Ishikawa (cell line): ENCODE measurements around the gene FOXJ3.

Source experiments
- CEBPB ChIP-seq: IDR thresholded peaks from 2 replicates; pipeline ENCODE4 v1.6.1; 2012
- CREB1 ChIP-seq: IDR thresholded peaks from 2 replicates; pipeline ENCODE4 v1.6.1; 2012; ENCODE audit warnings: low read depth
- EGR1 ChIP-seq: IDR thresholded peaks from 2 replicates; pipeline ENCODE4 v1.6.1; 2012
- EP300 ChIP-seq: IDR thresholded peaks from 2 replicates; pipeline ENCODE4 v1.6.1; 2012; ENCODE audit warnings: borderline replicate concordance
- FOXM1 ChIP-seq: IDR thresholded peaks from 2 replicates; pipeline ENCODE4 v1.6.1; 2012; ENCODE audit warnings: low read depth, borderline replicate concordance
- MAX ChIP-seq: IDR thresholded peaks from 2 replicates; pipeline ENCODE4 v1.6.1; 2012
- NFIC ChIP-seq: IDR thresholded peaks from 2 replicates; pipeline ENCODE4 v1.6.1; 2012
- RAD21 ChIP-seq: IDR thresholded peaks from 2 replicates; pipeline ENCODE4 v1.6.1; 2012; ENCODE audit warnings: low read depth
- TAF1 ChIP-seq: IDR thresholded peaks from 2 replicates; pipeline ENCODE4 v1.6.1; 2012; ENCODE audit warnings: low read depth, mild to moderate bottlenecking
- TCF12 ChIP-seq: IDR thresholded peaks from 2 replicates; pipeline ENCODE4 v1.6.1; 2012; ENCODE audit warnings: low read depth
- TEAD4 ChIP-seq: IDR thresholded peaks from 2 replicates; pipeline ENCODE4 v1.6.1; 2012
- YY1 ChIP-seq: IDR thresholded peaks from 2 replicates; pipeline ENCODE4 v1.6.1; 2012; ENCODE audit warnings: low read depth
- ZBTB7A ChIP-seq: IDR thresholded peaks from 2 replicates; pipeline ENCODE4 v1.6.1; 2012; ENCODE audit warnings: low read depth
- TF ChIP-seq, protein P1 (sequence below): IDR thresholded peaks from 2 replicates; pipeline ENCODE4 v1.6.1; 2012; ENCODE audit warnings: low read depth, mild to moderate bottlenecking
- TF ChIP-seq, protein P2 (sequence below): IDR thresholded peaks from 2 replicates; pipeline ENCODE4 v1.6.1; 2012

The FOXJ3 gene

DNA sequence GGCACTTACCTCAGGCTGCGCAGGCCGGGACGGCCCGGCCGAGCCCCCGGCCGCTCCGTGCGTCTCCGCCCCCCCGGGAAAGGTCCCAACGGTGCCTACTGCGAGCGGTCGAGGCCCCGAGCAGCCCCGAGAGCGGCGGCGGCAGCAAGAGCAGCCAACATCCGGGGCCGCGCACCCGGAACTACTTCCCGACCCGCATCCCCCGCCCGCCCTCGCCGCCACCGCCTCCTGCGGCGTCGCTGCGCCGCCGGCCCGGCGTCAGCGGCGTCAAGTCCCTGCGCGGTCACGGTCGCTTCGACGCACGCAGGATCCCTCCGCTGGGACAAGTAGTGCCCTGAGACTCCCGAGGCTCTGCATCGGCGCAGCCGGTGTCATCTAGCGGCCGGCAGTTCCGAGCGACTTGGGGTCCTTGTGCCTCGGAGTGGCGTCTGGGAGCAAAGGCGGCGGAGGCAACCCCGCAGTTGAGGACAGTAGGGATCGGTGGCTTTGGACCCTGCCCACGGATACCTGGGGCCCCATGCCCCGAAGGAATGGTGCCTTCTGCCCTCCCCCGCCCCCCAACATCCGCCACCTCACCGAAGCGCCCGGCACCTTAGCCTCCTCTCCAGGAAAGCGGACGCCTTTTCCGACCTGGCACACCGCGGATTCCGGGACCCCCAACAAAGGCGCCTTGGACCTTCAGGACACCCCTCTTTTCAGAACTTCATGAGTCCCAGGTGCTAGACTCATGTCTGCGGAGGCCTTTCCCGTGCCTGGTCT, at the start of gene FOXJ3:
Gene FOXJ3 (minus strand): TSS at position 186 of the 759 bp plus-strand sequence. CDS start 24,142 bp downstream, outside the sequence.
- TF ChIP-seq EGR1, result peak; percentile 25; the same call in 1 of the 2 replicates
- peak; percentile 40; the same call in 1 of the 2 replicates for TF ChIP-seq ZBTB7A
- no peak for TF ChIP-seq CEBPB
- TF ChIP-seq CREB1, result peak; percentile 70
- TF ChIP-seq MAX, result peak; percentile 91
- TF ChIP-seq, protein P1, sequence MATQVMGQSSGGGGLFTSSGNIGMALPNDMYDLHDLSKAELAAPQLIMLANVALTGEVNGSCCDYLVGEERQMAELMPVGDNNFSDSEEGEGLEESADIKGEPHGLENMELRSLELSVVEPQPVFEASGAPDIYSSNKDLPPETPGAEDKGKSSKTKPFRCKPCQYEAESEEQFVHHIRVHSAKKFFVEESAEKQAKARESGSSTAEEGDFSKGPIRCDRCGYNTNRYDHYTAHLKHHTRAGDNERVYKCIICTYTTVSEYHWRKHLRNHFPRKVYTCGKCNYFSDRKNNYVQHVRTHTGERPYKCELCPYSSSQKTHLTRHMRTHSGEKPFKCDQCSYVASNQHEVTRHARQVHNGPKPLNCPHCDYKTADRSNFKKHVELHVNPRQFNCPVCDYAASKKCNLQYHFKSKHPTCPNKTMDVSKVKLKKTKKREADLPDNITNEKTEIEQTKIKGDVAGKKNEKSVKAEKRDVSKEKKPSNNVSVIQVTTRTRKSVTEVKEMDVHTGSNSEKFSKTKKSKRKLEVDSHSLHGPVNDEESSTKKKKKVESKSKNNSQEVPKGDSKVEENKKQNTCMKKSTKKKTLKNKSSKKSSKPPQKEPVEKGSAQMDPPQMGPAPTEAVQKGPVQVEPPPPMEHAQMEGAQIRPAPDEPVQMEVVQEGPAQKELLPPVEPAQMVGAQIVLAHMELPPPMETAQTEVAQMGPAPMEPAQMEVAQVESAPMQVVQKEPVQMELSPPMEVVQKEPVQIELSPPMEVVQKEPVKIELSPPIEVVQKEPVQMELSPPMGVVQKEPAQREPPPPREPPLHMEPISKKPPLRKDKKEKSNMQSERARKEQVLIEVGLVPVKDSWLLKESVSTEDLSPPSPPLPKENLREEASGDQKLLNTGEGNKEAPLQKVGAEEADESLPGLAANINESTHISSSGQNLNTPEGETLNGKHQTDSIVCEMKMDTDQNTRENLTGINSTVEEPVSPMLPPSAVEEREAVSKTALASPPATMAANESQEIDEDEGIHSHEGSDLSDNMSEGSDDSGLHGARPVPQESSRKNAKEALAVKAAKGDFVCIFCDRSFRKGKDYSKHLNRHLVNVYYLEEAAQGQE, result no peak
- peak; percentile 58; the same call in 1 of the 2 replicates for TF ChIP-seq EP300
- TF ChIP-seq TAF1, result peak; percentile 100
- TF ChIP-seq NFIC, result peak; percentile 36; the same call in 1 of the 2 replicates
- peak; percentile 18; the same call in 1 of the 2 replicates for TF ChIP-seq RAD21
- TF ChIP-seq, protein P2, sequence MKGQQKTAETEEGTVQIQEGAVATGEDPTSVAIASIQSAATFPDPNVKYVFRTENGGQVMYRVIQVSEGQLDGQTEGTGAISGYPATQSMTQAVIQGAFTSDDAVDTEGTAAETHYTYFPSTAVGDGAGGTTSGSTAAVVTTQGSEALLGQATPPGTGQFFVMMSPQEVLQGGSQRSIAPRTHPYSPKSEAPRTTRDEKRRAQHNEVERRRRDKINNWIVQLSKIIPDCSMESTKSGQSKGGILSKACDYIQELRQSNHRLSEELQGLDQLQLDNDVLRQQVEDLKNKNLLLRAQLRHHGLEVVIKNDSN, result peak; percentile 65
- 0 out of 2 replicates have a peak, but pooled peaks have one; percentile 28 for TF ChIP-seq TEAD4
- TF ChIP-seq TCF12, result peak; percentile 84
- TF ChIP-seq FOXM1, result no peak
- TF ChIP-seq YY1, result peak; percentile 81

- TF ChIP-seq TCF12 (no peak), TEAD4 (no peak), CREB1 (no peak), YY1 (no peak), ZBTB7A (no peak), CEBPB (no peak), TAF1 (no peak), EGR1 (no peak), MAX (no peak), RAD21 (no peak), EP300 (no peak), FOXM1 (no peak), NFIC (no peak)
- TF ChIP-seq, protein P1, result no peak
- TF ChIP-seq, protein P2, result no peak
These were observed 46.2 kb upstream of the FOXJ3 start for GRCh38 chr1:42381280-42381673.

GRCh38 chr1:42380586-42381279, 45.7 kb upstream of the FOXJ3 start, which contains the start of gene RIMKLA:
Gene RIMKLA (plus strand): TSS chr1:42380792. CDS start chr1:42380935, 143 bp downstream.
- peak; percentile 60; the same call in 1 of the 2 replicates for TF ChIP-seq MAX
- TF ChIP-seq, protein P1, result no peak
